ENCODE data around the gene DOCK1. TPM values are rescaled to one million over a fixed set of nuclear protein-coding genes. Genes with fewer than 3 reads are reported as not detected.

The DOCK1 gene
- total RNA-seq, 1 experiment from 2014 or later = 82.2 TPM

DNA sequence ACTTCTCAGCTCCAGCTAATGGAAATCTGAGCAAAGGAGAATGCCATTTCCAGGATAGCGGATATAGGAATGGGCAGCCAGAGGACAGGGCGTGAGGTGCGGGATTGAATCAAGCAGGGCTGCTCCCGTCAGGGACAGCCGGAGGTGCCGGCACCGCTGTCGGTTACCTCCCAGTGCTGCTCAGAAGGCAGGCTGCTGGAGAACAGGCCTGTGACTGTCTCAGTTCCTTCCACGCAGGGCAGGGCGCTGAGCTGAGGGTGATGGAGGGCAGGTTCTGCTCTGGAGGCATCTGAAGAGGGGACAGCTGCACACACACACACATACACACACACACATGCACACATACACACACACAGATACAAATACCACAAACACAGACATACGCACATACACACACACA, 111.1 kb downstream of the DOCK1 start:
- H3K27me3 Mint-ChIP-seq (ENCODE audit: insufficient read depth, unreplicated experiment) = no peaks in the 10 kb centered on the region
- H3K4me1 Mint-ChIP-seq (ENCODE audit: low read depth, unreplicated experiment) = no peaks in the 10 kb centered on the region
- no peaks in the 10 kb centered on the region for H3K9me3 ChIP-seq
- no peaks in the 10 kb centered on the region for H3K4me1 ChIP-seq
- no TSS peak for BruUV-seq (replicated peaks)
- peaks cover 5% of the 10 kb centered on the region for H3K36me3 ChIP-seq (ENCODE audit: control insufficient read depth, insufficient read depth, low read length)
- H3K9me3 Mint-ChIP-seq (ENCODE audit: unreplicated experiment) = no peaks in the 10 kb centered on the region
- POLR2A ChIA-PET = no interaction called here
- no peaks in the 10 kb centered on the region for H3K27me3 ChIP-seq (replicated peaks; ENCODE audit: control insufficient read depth, insufficient read depth, low read length)
- intact Hi-C loops (cut with micrococcal nuclease; ENCODE audit: unreplicated experiment) = no loop called here
- peaks cover 18% of the 10 kb centered on the region for H3K36me3 Mint-ChIP-seq (ENCODE audit: insufficient read depth, unreplicated experiment)
- no peak overlapping the region for H3K27ac Mint-ChIP-seq (ENCODE audit: unreplicated experiment)
- no peak overlapping the region for H3K4me3 Mint-ChIP-seq (ENCODE audit: unreplicated experiment)
- no peak overlapping the region for H3K4me3 ChIP-seq (ENCODE audit: low read depth, low read length)
- TF ChIP-seq, protein P1, sequence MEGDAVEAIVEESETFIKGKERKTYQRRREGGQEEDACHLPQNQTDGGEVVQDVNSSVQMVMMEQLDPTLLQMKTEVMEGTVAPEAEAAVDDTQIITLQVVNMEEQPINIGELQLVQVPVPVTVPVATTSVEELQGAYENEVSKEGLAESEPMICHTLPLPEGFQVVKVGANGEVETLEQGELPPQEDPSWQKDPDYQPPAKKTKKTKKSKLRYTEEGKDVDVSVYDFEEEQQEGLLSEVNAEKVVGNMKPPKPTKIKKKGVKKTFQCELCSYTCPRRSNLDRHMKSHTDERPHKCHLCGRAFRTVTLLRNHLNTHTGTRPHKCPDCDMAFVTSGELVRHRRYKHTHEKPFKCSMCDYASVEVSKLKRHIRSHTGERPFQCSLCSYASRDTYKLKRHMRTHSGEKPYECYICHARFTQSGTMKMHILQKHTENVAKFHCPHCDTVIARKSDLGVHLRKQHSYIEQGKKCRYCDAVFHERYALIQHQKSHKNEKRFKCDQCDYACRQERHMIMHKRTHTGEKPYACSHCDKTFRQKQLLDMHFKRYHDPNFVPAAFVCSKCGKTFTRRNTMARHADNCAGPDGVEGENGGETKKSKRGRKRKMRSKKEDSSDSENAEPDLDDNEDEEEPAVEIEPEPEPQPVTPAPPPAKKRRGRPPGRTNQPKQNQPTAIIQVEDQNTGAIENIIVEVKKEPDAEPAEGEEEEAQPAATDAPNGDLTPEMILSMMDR (IDR thresholded peaks at IDR 0.05; ENCODE audit: insufficient read depth in 1 of 2, low read depth in 1 of 2, low read length in 1 of 2, severe bottlenecking in 1 of 2, unreplicated experiment in 1 of 2) = no peak
- CTCF ChIA-PET = no interaction called here
- DNase-seq = no peak

DNA sequence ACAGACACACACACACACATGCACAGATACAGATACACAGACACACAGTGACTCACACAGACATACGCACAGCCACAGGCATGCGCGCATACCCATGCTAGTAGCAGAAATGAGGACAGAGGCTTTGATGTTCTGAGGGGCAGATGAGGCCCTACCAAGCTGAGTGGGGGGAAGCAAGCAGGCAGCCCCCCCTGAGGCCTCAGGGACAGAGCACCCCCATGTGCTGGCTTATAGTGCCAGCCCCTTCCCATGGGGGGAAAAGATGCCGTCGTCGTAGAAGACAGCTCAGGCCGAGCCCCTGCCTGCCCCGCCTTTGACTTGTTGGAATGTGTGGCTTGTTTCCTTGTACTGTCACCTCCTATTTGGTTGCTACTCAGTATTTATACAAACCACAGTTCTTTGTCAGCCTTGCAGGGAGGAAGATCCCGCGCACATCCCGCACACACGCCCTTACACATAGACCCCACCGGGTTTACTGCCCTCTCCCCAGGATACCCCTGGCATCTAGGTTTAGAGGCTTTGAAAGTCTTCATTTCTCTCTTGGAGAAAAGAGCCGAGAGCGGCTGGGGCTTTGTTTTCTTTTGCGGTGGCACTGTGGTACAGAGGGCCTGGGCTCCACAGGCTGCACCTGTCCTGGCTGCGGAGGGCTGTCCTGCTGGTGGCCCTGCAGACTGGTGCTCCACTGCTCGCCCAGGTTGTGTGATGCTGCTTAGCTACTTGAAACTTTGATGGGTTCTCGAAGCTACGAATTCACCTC, 112.5 kb downstream of the DOCK1 start:
- ChIA-PET CTCF (no interaction called here), POLR2A (no interaction called here)
- no peaks in the 10 kb centered on the region for H3K4me1 Mint-ChIP-seq (ENCODE audit: low read depth, unreplicated experiment)
- BruUV-seq (replicated peaks) = no TSS peak
- Histone ChIP-seq H3K9me3 (no peaks in the 10 kb centered on the region), H3K4me1 (no peaks in the 10 kb centered on the region), H3K4me3 (ENCODE audit: low read depth, low read length) (no peak overlapping the region), H3K27me3 (replicated peaks; ENCODE audit: control insufficient read depth, insufficient read depth, low read length) (no peaks in the 10 kb centered on the region), H3K36me3 (ENCODE audit: control insufficient read depth, insufficient read depth, low read length) (peaks cover 5% of the 10 kb centered on the region)
- TF ChIP-seq, protein P1 (IDR thresholded peaks at IDR 0.05; ENCODE audit: insufficient read depth in 1 of 2, low read depth in 1 of 2, low read length in 1 of 2, severe bottlenecking in 1 of 2, unreplicated experiment in 1 of 2) = no peak
- H3K4me3 Mint-ChIP-seq (ENCODE audit: unreplicated experiment) = no peak overlapping the region
- H3K9me3 Mint-ChIP-seq (ENCODE audit: unreplicated experiment) = no peaks in the 10 kb centered on the region
- intact Hi-C loops (cut with micrococcal nuclease; ENCODE audit: unreplicated experiment) = no loop called here
- no peaks in the 10 kb centered on the region for H3K27me3 Mint-ChIP-seq (ENCODE audit: insufficient read depth, unreplicated experiment)
- peaks cover 6% of the 10 kb centered on the region for H3K36me3 Mint-ChIP-seq (ENCODE audit: insufficient read depth, unreplicated experiment)
- H3K27ac Mint-ChIP-seq (ENCODE audit: unreplicated experiment) = no peak overlapping the region
- no peak for DNase-seq

DNA sequence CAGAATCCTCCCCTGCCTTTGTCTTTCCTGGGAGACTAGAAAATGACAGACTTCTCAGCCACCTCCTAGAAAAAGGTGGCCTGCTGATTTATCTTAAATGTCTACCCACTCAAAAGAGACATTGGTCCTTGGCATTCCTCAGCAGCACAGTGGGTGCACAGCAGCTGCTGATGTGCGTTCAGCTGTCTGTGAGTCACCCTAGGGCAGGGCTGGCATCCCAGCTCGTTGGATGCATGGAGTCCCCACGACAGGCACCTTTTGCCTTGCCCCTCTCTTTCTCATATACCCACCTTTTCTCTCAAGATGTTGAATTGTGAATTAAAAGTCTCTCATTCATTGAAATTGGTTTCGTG, 113.0 kb downstream of the DOCK1 start:
- ChIA-PET POLR2A (no interaction called here), CTCF (no interaction called here)
- no peaks in the 10 kb centered on the region for H3K4me1 Mint-ChIP-seq (ENCODE audit: low read depth, unreplicated experiment)
- intact Hi-C loops (cut with micrococcal nuclease; ENCODE audit: unreplicated experiment) = no loop called here
- TF ChIP-seq, protein P1 (IDR thresholded peaks at IDR 0.05; ENCODE audit: insufficient read depth in 1 of 2, low read depth in 1 of 2, low read length in 1 of 2, severe bottlenecking in 1 of 2, unreplicated experiment in 1 of 2) = no peak
- no peak overlapping the region for H3K4me3 Mint-ChIP-seq (ENCODE audit: unreplicated experiment)
- H3K27ac Mint-ChIP-seq (ENCODE audit: unreplicated experiment) = no peak overlapping the region
- no peak overlapping the region for H3K4me3 ChIP-seq (ENCODE audit: low read depth, low read length)
- no peaks in the 10 kb centered on the region for H3K27me3 Mint-ChIP-seq (ENCODE audit: insufficient read depth, unreplicated experiment)
- no peaks in the 10 kb centered on the region for H3K9me3 Mint-ChIP-seq (ENCODE audit: unreplicated experiment)
- H3K27me3 ChIP-seq (replicated peaks; ENCODE audit: control insufficient read depth, insufficient read depth, low read length) = no peaks in the 10 kb centered on the region
- H3K4me1 ChIP-seq = no peaks in the 10 kb centered on the region
- peaks cover 6% of the 10 kb centered on the region for H3K36me3 Mint-ChIP-seq (ENCODE audit: insufficient read depth, unreplicated experiment)
- no peak for DNase-seq
- no TSS peak for BruUV-seq (replicated peaks)
- peaks cover 5% of the 10 kb centered on the region for H3K36me3 ChIP-seq (ENCODE audit: control insufficient read depth, insufficient read depth, low read length)
- H3K9me3 ChIP-seq = no peaks in the 10 kb centered on the region
